HG03175 (cell line): ENCODE measurements around the gene ZNF414.
"Not testable (repeated sequence)": the region's sequence is repeated elsewhere in the genome, so short reads cannot be mapped to it uniquely, and the experiment has no call there.

ENCODE experiments used
- ATAC-seq: cut with Tn5 transposase; IDR thresholded peaks from one replicate; pipeline ENCODE4 v1.9.1; 2021; ENCODE audit warnings: mild to moderate bottlenecking, moderate library complexity; ENCODE audit not compliant: unreplicated experiment

The ZNF414 gene

GRCh38 chr19:8518536-8518935 is 4.6 kb upstream of the ZNF414 start:
- ATAC-seq = no peak

- ATAC-seq = no peak
Observed at GRCh38 chr19:8517551-8518442, 3.8 kb upstream of the ZNF414 start.

- ATAC-seq = no peak
Observed at GRCh38 chr19:8515317-8515716, 1.4 kb upstream of the ZNF414 start.

- ATAC-seq = not testable (repeated sequence)
Observed at GRCh38 chr19:8514505-8515009, 590 bp upstream of the ZNF414 start.

- no peak for ATAC-seq
Observed at GRCh38 chr19:8513036-8513686, 806 bp downstream of the ZNF414 start.

- ATAC-seq = no peak
Observed at GRCh38 chr19:8512115-8512967, 1.6 kb downstream of the ZNF414 start.

- no peak for ATAC-seq
Observed at GRCh38 chr19:8511573-8512101, 2.3 kb downstream of the ZNF414 start.

- ATAC-seq = no peak
Observed at GRCh38 chr19:8510589-8511115, 3.3 kb downstream of the ZNF414 start.

GRCh38 chr19:8506402-8506957 is 7.5 kb downstream of the ZNF414 start:
- ATAC-seq = no peak

- ATAC-seq = no peak
Observed at GRCh38 chr19:8505680-8506401, 8.1 kb downstream of the ZNF414 start.

- no peak for ATAC-seq
Observed at GRCh38 chr19:8504919-8505318, 9.0 kb downstream of the ZNF414 start.

- no peak for ATAC-seq
Observed at GRCh38 chr19:8504171-8504570, 9.8 kb downstream of the ZNF414 start.

- no peak for ATAC-seq
Observed at GRCh38 chr19:8503510-8503909, 10.5 kb downstream of the ZNF414 start.

GRCh38 chr19:8501981-8502380 is 12.0 kb downstream of the ZNF414 start:
- no peak for ATAC-seq

GRCh38 chr19:8501516-8501915 is 12.5 kb downstream of the ZNF414 start:
- no peak for ATAC-seq

GRCh38 chr19:8500158-8500557 is 13.8 kb downstream of the ZNF414 start:
- ATAC-seq = no peak

GRCh38 chr19:8499048-8499833 is 14.7 kb downstream of the ZNF414 start:
- no peak for ATAC-seq

- ATAC-seq = no peak
Observed at GRCh38 chr19:8498295-8498694, 15.7 kb downstream of the ZNF414 start.

- no peak for ATAC-seq
Observed at GRCh38 chr19:8494158-8494557, 19.8 kb downstream of the ZNF414 start.
